Trophoblast cell (in vitro differentiated cells and primary cell): ENCODE data around the gene PTS.

Experiments used
- DNase-seq, 2 donors: peaks; one replicate each; pipeline ENCODE4 v3.0.0-alpha.2; 2016
- H2AFZ ChIP-seq: 2 replicates; pipeline ENCODE4 v1.6.1; 2013; ENCODE audit warnings: low read length, moderate library complexity, mild to moderate bottlenecking; ENCODE audit not compliant: insufficient read depth, poor library complexity
- H2AK5ac ChIP-seq: 2 replicates; pipeline ENCODE4 v1.6.1; 2013; ENCODE audit warnings: mild to moderate bottlenecking, low read length
- H2BK120ac ChIP-seq: 2 replicates; pipeline ENCODE4 v1.6.1; 2013; ENCODE audit warnings: low read length, mild to moderate bottlenecking, moderate library complexity; ENCODE audit not compliant: insufficient read depth, poor library complexity
- H2BK12ac ChIP-seq: 2 replicates; pipeline ENCODE4 v1.6.1; 2013; ENCODE audit warnings: mild to moderate bottlenecking, low read length, moderate library complexity
- H2BK5ac ChIP-seq: 2 replicates; pipeline ENCODE4 v1.6.1; 2013; ENCODE audit warnings: low read length, low read depth, moderate library complexity, mild to moderate bottlenecking; ENCODE audit not compliant: poor library complexity
- H3K14ac ChIP-seq: 2 replicates; pipeline ENCODE4 v1.6.1; 2013; ENCODE audit warnings: mild to moderate bottlenecking, low read length
- H3K18ac ChIP-seq: 2 replicates; pipeline ENCODE4 v1.6.1; 2013; ENCODE audit warnings: mild to moderate bottlenecking, low read length
- H3K23ac ChIP-seq: 2 replicates; pipeline ENCODE4 v1.6.1; 2013; ENCODE audit warnings: low read length
- H3K27ac ChIP-seq: 2 replicates; pipeline ENCODE4 v1.5.1; 2013; ENCODE audit warnings: low read depth, mild to moderate bottlenecking, inconsistent platforms, low read length, moderate library complexity
- H3K27me3 ChIP-seq: 2 replicates; pipeline ENCODE4 v1.6.1; 2013; ENCODE audit warnings: inconsistent platforms, mild to moderate bottlenecking, low read length, moderate library complexity; ENCODE audit not compliant: insufficient read depth
- H3K36me3 ChIP-seq, 2 experiments: 1 replicate in 1 of 2; 2 replicates in 1 of 2; pipeline ENCODE4 v1.6.1; 2013; ENCODE audit warnings: low read length in 2 of 2, mild to moderate bottlenecking in 2 of 2, moderate library complexity in 1 of 2; ENCODE audit not compliant: insufficient read depth in 2 of 2, control insufficient read depth in 1 of 2
- H3K4ac ChIP-seq: 2 replicates; pipeline ENCODE4 v1.6.1; 2013; ENCODE audit warnings: low read depth, mild to moderate bottlenecking, low read length, moderate library complexity
- H3K4me1 ChIP-seq, 2 experiments: 1 replicate in 1 of 2; 2 replicates in 1 of 2; pipeline ENCODE4 v1.6.1; 2013; ENCODE audit warnings: low read length in 2 of 2, mild to moderate bottlenecking in 2 of 2, moderate library complexity in 1 of 2; ENCODE audit not compliant: insufficient read depth in 2 of 2, control insufficient read depth in 1 of 2
- H3K4me2 ChIP-seq: 2 replicates; pipeline ENCODE4 v1.6.1; 2013; ENCODE audit warnings: inconsistent platforms, mild to moderate bottlenecking, low read length, moderate library complexity
- H3K4me3 ChIP-seq: 2 replicates; pipeline ENCODE4 v1.5.1; 2013; ENCODE audit warnings: mild to moderate bottlenecking, low read depth, low read length, inconsistent platforms
- H3K79me1 ChIP-seq: one replicate; pipeline ENCODE4 v1.6.1; 2013; ENCODE audit warnings: low read length
- H3K79me2 ChIP-seq: 2 replicates; pipeline ENCODE4 v1.6.1; 2013; ENCODE audit warnings: low read length, mild to moderate bottlenecking; ENCODE audit not compliant: control insufficient read depth, insufficient read depth, poor library complexity
- H3K9ac ChIP-seq: 2 replicates; pipeline ENCODE4 v1.6.1; 2013; ENCODE audit warnings: mild to moderate bottlenecking, low read length
- H3K9me3 ChIP-seq: 2 replicates; pipeline ENCODE4 v1.6.1; 2013; ENCODE audit warnings: low read depth, mild to moderate bottlenecking, control low read depth, inconsistent platforms, low read length; ENCODE audit not compliant: insufficient read depth
- H4K12ac ChIP-seq: 2 replicates; pipeline ENCODE4 v1.6.1; 2013; ENCODE audit warnings: low read depth, mild to moderate bottlenecking, low read length, moderate library complexity
- H4K8ac ChIP-seq: 2 replicates; pipeline ENCODE4 v1.6.1; 2013; ENCODE audit warnings: low read depth, mild to moderate bottlenecking, low read length, moderate library complexity
- H4K91ac ChIP-seq: one replicate; pipeline ENCODE4 v1.6.1; 2013; ENCODE audit warnings: low read depth, mild to moderate bottlenecking, low read length, moderate library complexity
- WGBS: extraction: QIAGEN DNeasy Blood & Tissue Kit; methylation state at CpG from one replicate; pipeline ENCODE4 v1.1.7; 2013; ENCODE audit warnings: missing lambda C conversion rate; ENCODE audit not compliant: insufficient read length, insufficient coverage; ENCODE audit errors: extremely low coverage; 5-methylcytosine and 5-hydroxymethylcytosine counted together

PTS gene

GRCh38 chr11:112277941-112278340 lies 51.7 kb downstream of the PTS start:
- H3K14ac ChIP-seq = no peak overlapping the region
- no peak overlapping the region for H2BK5ac ChIP-seq

DNA sequence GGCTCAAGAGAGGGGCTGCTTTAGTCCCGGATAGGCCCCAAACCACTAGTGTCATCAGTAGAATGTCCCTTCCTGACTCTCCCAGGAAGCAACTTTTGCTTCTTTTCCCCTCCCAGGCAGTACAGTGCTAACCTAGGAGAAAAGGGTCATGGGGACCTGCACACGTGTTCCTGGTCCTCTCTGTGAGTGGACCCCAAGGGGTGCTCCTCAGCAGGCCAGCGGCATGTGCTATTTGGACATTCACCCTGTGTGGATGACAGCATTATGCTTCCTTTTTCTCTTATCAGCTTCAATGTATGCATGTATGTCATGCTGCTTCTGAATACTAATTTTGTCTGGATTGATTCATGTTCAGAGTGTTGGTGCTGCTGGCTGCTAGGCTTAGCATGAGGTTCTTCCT lies 52.6 kb downstream of the PTS start:
- Histone ChIP-seq H3K4me1 (peaks cover 8 to 21% of the 10 kb centered on the region in 2 experiments), H3K4me2 (no peak overlapping the region), H2BK120ac (peak overlapping the region; percentile 95), H3K36me3 (no peaks in the 10 kb centered on the region), H2AFZ (no peak overlapping the region), H3K9me3 (peaks cover 2% of the 10 kb centered on the region), H3K27ac (peak overlapping the region; percentile 86), H3K18ac (peak overlapping the region; percentile 70), H2BK5ac (peak overlapping the region; percentile 64), H3K23ac (no peak overlapping the region), H4K91ac (peak overlapping the region; percentile 93), H4K12ac (no peak overlapping the region), H2BK12ac (peak overlapping the region; percentile 63), H3K4ac (peak overlapping the region; percentile 37), H3K4me3 (no peak overlapping the region), H3K9ac (no peak overlapping the region), H4K8ac (peak overlapping the region; percentile 67), H3K27me3 (no peaks in the 10 kb centered on the region), H2AK5ac (peak overlapping the region; percentile 66), H3K14ac (peak overlapping the region; percentile 73), H3K79me2 (no peaks in the 10 kb centered on the region), H3K79me1 (peaks cover 33% of the 10 kb centered on the region)
- WGBS = no CpG with 5 or more reads among the region's 3 CpGs
- DNase-seq = peak in 1 of 2 donors; percentile 7

More at GRCh38 chr11:112277941-112278340, 51.7 kb downstream of the PTS start:
- no peak overlapping the region for H3K4me2 ChIP-seq
- no peak overlapping the region for H3K23ac ChIP-seq
- H3K27me3 ChIP-seq = no peaks in the 10 kb centered on the region
- H3K79me1 ChIP-seq = peaks cover 36% of the 10 kb centered on the region
- no peak overlapping the region for H2AFZ ChIP-seq
- H3K27ac ChIP-seq = peak overlapping the region; percentile 88
- H3K79me2 ChIP-seq = peaks cover 2% of the 10 kb centered on the region
- no peak overlapping the region for H2BK120ac ChIP-seq
- H3K9me3 ChIP-seq = peaks cover 4% of the 10 kb centered on the region
- no peak overlapping the region for H3K4ac ChIP-seq
- H2AK5ac ChIP-seq = no peak overlapping the region
- no peak overlapping the region for H3K18ac ChIP-seq
- H4K12ac ChIP-seq = no peak overlapping the region
- H3K36me3 ChIP-seq = no peaks in the 10 kb centered on the region
- H4K91ac ChIP-seq = no peak overlapping the region
- no peak overlapping the region for H4K8ac ChIP-seq
- no peak overlapping the region for H2BK12ac ChIP-seq
- DNase-seq = peak; percentile 65 to 88
- no peak overlapping the region for H3K9ac ChIP-seq
- no peak overlapping the region for H3K4me3 ChIP-seq
- H3K4me1 ChIP-seq = peaks cover 8 to 24% of the 10 kb centered on the region in 2 experiments

GRCh38 chr11:112279901-112280267 lies 53.7 kb downstream of the PTS start:
- no peak overlapping the region for H3K4me3 ChIP-seq

GRCh38 chr11:112280268-112281126 lies 54.3 kb downstream of the PTS start:
- WGBS = no CpG with 5 or more reads among the region's 18 CpGs

More at GRCh38 chr11:112279901-112280267, 53.7 kb downstream of the PTS start:
- Histone ChIP-seq H3K23ac (no peak overlapping the region), H3K14ac (peak overlapping the region; percentile 7), H3K27ac (no peak overlapping the region), H3K27me3 (no peaks in the 10 kb centered on the region), H4K8ac (peak overlapping the region; percentile 50), H3K4ac (no peak overlapping the region), H3K4me2 (peak overlapping the region; percentile 61), H2BK120ac (peak overlapping the region; percentile 95), H2AK5ac (peak overlapping the region; percentile 35), H4K12ac (peak overlapping the region; percentile 59), H3K36me3 (no peaks in the 10 kb centered on the region), H2BK5ac (peak overlapping the region; percentile 53), H3K9me3 (peaks cover 3% of the 10 kb centered on the region), H3K79me1 (peaks cover 27% of the 10 kb centered on the region), H3K9ac (no peak overlapping the region), H4K91ac (peak overlapping the region; percentile 89), H3K4me1 (peaks cover 8 to 21% of the 10 kb centered on the region in 2 experiments), H3K79me2 (no peaks in the 10 kb centered on the region), H3K18ac (peak overlapping the region; percentile 65), H2BK12ac (peak overlapping the region; percentile 90), H2AFZ (peak overlapping the region; percentile 77)
- WGBS = no CpG with 5 or more reads among the region's 15 CpGs
- peak; percentile 28 to 73 for DNase-seq

More at GRCh38 chr11:112280268-112281126, 54.3 kb downstream of the PTS start:
- Histone ChIP-seq H3K4me2 (peak overlapping the region; percentile 61), H3K18ac (peak overlapping the region; percentile 65), H3K27ac (peak overlapping the region; percentile 10), H3K36me3 (no peaks in the 10 kb centered on the region), H2BK12ac (peak overlapping the region; percentile 90), H3K4me1 (peaks cover 8 to 21% of the 10 kb centered on the region in 2 experiments), H2AFZ (peak overlapping the region; percentile 77), H3K79me2 (no peaks in the 10 kb centered on the region), H3K27me3 (no peaks in the 10 kb centered on the region), H3K9ac (no peak overlapping the region), H3K14ac (peak overlapping the region; percentile 7), H4K8ac (peak overlapping the region; percentile 50), H3K9me3 (peaks cover 3% of the 10 kb centered on the region), H4K91ac (peak overlapping the region; percentile 89), H2AK5ac (peak overlapping the region; percentile 35), H2BK120ac (peak overlapping the region; percentile 73), H3K23ac (no peak overlapping the region), H3K79me1 (peaks cover 25% of the 10 kb centered on the region), H4K12ac (peak overlapping the region; percentile 59), H2BK5ac (peak overlapping the region; percentile 53), H3K4ac (no peak overlapping the region), H3K4me3 (no peak overlapping the region)
- peak; percentile 65 to 89 for DNase-seq
